Neural cell (in vitro differentiated cells): ENCODE measurements around the gene GNAL.

Source experiments
- EP300 ChIP-seq: fragments of 450-650 bp; conservative IDR thresholded peaks from 2 replicates; pipeline ENCODE4 v1.6.1; 2014; ENCODE audit warnings: antibody characterized with exemption, mild to moderate bottlenecking, moderate library complexity; ENCODE audit not compliant: poor library complexity, severe bottlenecking
- EZH2 ChIP-seq: fragments of 200-600, 300-800 bp; shearing (Covaris generic), sonication (generic); IDR thresholded peaks from 2 replicates; pipeline ENCODE4 v1.6.1; 2014; ENCODE audit warnings: antibody characterized with exemption, low read length, borderline replicate concordance, mild to moderate bottlenecking; ENCODE audit not compliant: insufficient read depth, poor library complexity, severe bottlenecking
- MXI1 ChIP-seq: fragments of 450-650 bp; conservative IDR thresholded peaks from 2 replicates; pipeline ENCODE4 v1.6.1; 2014; ENCODE audit warnings: antibody characterized with exemption, mild to moderate bottlenecking; ENCODE audit not compliant: poor library complexity, severe bottlenecking
- POLR2AphosphoS5 ChIP-seq: IDR thresholded peaks from 2 replicates; pipeline ENCODE4 v1.6.1; 2012
- RAD21 ChIP-seq: fragments of 450-650 bp; conservative IDR thresholded peaks from 2 replicates; pipeline ENCODE4 v1.6.1; 2014; ENCODE audit warnings: antibody characterized with exemption, mild to moderate bottlenecking, moderate library complexity
- REST ChIP-seq: IDR thresholded peaks from 2 replicates; pipeline ENCODE4 v1.6.1; 2012; ENCODE audit warnings: borderline replicate concordance
- SMC3 ChIP-seq: fragments of 450-650 bp; conservative IDR thresholded peaks from 2 replicates; pipeline ENCODE4 v1.6.1; 2014; ENCODE audit warnings: antibody characterized with exemption, mild to moderate bottlenecking, moderate library complexity; ENCODE audit not compliant: poor library complexity
- TAF1 ChIP-seq: IDR thresholded peaks from 2 replicates; pipeline ENCODE4 v1.6.1; 2012; ENCODE audit warnings: low read depth
- TF ChIP-seq, protein P1 (sequence below): fragments of 450-650 bp; IDR thresholded peaks from 2 replicates; pipeline ENCODE4 v1.5.1; 2014; ENCODE audit warnings: antibody characterized with exemption, mild to moderate bottlenecking, moderate library complexity; ENCODE audit not compliant: poor library complexity, severe bottlenecking

- TF ChIP-seq, protein P1, sequence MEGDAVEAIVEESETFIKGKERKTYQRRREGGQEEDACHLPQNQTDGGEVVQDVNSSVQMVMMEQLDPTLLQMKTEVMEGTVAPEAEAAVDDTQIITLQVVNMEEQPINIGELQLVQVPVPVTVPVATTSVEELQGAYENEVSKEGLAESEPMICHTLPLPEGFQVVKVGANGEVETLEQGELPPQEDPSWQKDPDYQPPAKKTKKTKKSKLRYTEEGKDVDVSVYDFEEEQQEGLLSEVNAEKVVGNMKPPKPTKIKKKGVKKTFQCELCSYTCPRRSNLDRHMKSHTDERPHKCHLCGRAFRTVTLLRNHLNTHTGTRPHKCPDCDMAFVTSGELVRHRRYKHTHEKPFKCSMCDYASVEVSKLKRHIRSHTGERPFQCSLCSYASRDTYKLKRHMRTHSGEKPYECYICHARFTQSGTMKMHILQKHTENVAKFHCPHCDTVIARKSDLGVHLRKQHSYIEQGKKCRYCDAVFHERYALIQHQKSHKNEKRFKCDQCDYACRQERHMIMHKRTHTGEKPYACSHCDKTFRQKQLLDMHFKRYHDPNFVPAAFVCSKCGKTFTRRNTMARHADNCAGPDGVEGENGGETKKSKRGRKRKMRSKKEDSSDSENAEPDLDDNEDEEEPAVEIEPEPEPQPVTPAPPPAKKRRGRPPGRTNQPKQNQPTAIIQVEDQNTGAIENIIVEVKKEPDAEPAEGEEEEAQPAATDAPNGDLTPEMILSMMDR = no peak
- no peak for TF ChIP-seq SMC3
- no peak for TF ChIP-seq EZH2
- TF ChIP-seq EP300 = no peak
- TF ChIP-seq TAF1 = no peak
- no peak for TF ChIP-seq REST
- no peak for TF ChIP-seq RAD21
- TF ChIP-seq POLR2AphosphoS5 = no peak
- no peak for TF ChIP-seq MXI1
These were observed 61.1 kb downstream of the GNAL start for GRCh38 chr18:11750171-11750570.
